Keratinocyte (primary cell): ENCODE data around the gene TSSC4. TPM values are rescaled to one million over a fixed set of nuclear protein-coding genes. Genes with fewer than 3 reads are reported as not detected.

Source experiments
- DNase-seq: peaks from one replicate; pipeline ENCODE4 v3.0.0-alpha.2; 2011; ENCODE audit warnings: low read depth, missing footprints, low spot score
- FAIRE-seq: peaks from 2 replicates; lab custom pipeline; 2011; peaks lifted over from hg19 to GRCh38; lab: Jason Lieb, UNC
- H2AFZ ChIP-seq: 2 replicates; pipeline ENCODE4 v1.6.0; 2012; ENCODE audit warnings: low read length, control low read depth, inconsistent platforms; ENCODE audit not compliant: control insufficient read depth
- H3K27ac ChIP-seq: 2 replicates; pipeline ENCODE4 v1.5.1; 2011; ENCODE audit warnings: low read length; ENCODE audit not compliant: control insufficient read depth, insufficient read depth
- H3K27me3 ChIP-seq: 3 replicates; pipeline ENCODE4 v1.6.0; 2011; ENCODE audit warnings: low read length; ENCODE audit not compliant: control insufficient read depth, insufficient read depth; ENCODE audit errors: extremely low read depth
- H3K36me3 ChIP-seq, 2 experiments: 2 replicates in 1 of 2; 3 replicates in 1 of 2; pipeline ENCODE4 v1.5.1; 2011; ENCODE audit warnings: low read length in 2 of 2, mild to moderate bottlenecking in 1 of 2; ENCODE audit not compliant: control insufficient read depth in 2 of 2, insufficient read depth in 2 of 2; ENCODE audit errors: extremely low read depth in 1 of 2
- H3K4me1 ChIP-seq: 3 replicates; pipeline ENCODE4 v1.5.1; 2011; ENCODE audit warnings: low read length; ENCODE audit not compliant: control insufficient read depth, insufficient read depth; ENCODE audit errors: extremely low read depth
- H3K4me2 ChIP-seq: 3 replicates; pipeline ENCODE4 v1.6.0; 2011; ENCODE audit warnings: low read depth, low read length; ENCODE audit not compliant: control insufficient read depth, insufficient read depth; ENCODE audit errors: extremely low read depth
- H3K4me3 ChIP-seq, 3 experiments: fragments of 200-600 bp in 1 of 3; sonication (generic) in 1 of 3; 2 replicates in 2 of 3; 3 replicates in 1 of 3; pipeline ENCODE4 v1.5.1; 2011 to 2016; ENCODE audit warnings: low read length in 3 of 3, mild to moderate bottlenecking in 3 of 3, control low read depth in 2 of 3, inconsistent platforms in 1 of 3, low read depth in 1 of 3, mixed read lengths in 1 of 3, mixed run types in 1 of 3, moderate library complexity in 1 of 3; ENCODE audit not compliant: control insufficient read depth in 2 of 3, insufficient read depth in 2 of 3; ENCODE audit errors: extremely low read depth in 1 of 3
- H3K79me2 ChIP-seq: 2 replicates; pipeline ENCODE4 v1.6.0; 2012; ENCODE audit warnings: low read length; ENCODE audit not compliant: control insufficient read depth, insufficient read depth
- H3K9ac ChIP-seq: 3 replicates; pipeline ENCODE4 v1.6.0; 2011; ENCODE audit warnings: low read length; ENCODE audit not compliant: control insufficient read depth, insufficient read depth; ENCODE audit errors: extremely low read depth
- H3K9me1 ChIP-seq: 3 replicates; pipeline ENCODE4 v1.6.0; 2011; ENCODE audit warnings: low read length; ENCODE audit not compliant: control insufficient read depth, insufficient read depth; ENCODE audit errors: extremely low read depth
- H3K9me3 ChIP-seq: 2 replicates; pipeline ENCODE4 v1.5.1; 2012; ENCODE audit warnings: low read depth, low read length; ENCODE audit not compliant: control insufficient read depth
- H4K20me1 ChIP-seq: 3 replicates; pipeline ENCODE4 v1.6.0; 2011; ENCODE audit warnings: low read length; ENCODE audit not compliant: control insufficient read depth, insufficient read depth; ENCODE audit errors: extremely low read depth
- CTCF ChIP-seq, 3 experiments: IDR thresholded peaks in 1 of 3; conservative IDR thresholded peaks in 1 of 3; optimal IDR thresholded peaks in 1 of 3; 2 replicates in 2 of 3; 3 replicates in 1 of 3; pipeline versions ENCODE3 to v1.5.1; 2011; ENCODE audit warnings: low read length in 3 of 3, mild to moderate bottlenecking in 3 of 3, moderate library complexity in 2 of 3, control low read depth in 1 of 3, inconsistent platforms in 1 of 3; ENCODE audit not compliant: insufficient read depth in 2 of 3; ENCODE audit errors: extremely low read depth in 1 of 3
- EZH2 ChIP-seq: IDR thresholded peaks from one replicate; pipeline ENCODE4 v1.6.1; 2012; ENCODE audit warnings: inconsistent platforms, mild to moderate bottlenecking, low read length, moderate library complexity
- dilution Hi-C: fragments of 300-500 bp; cut with MboI; formaldehyde crosslinking; loops from one replicate; pipeline ENCODE4 v1.7.0; 2020; ENCODE audit warnings: low sequenced_read_pairs; ENCODE audit not compliant: extremely low pct_ligation_motif_present
- polyA plus RNA-seq, 5 experiments: library from polyadenylated mRNA; depleted of rRNA in 3 of 5; stranded (reverse) in 3 of 5; stranded (forward) in 1 of 5; unstranded in 1 of 5; fragments of >200 nt; gene quantifications; 1 replicate in 1 of 5; 2 replicates in 3 of 5; 3 replicates in 1 of 5; pipeline versions ENCODE4 v1.2.1 to v1.2.3, GENCODE V29; 2011 to 2012; ENCODE audit warnings: missing spikeins in 2 of 5, low read depth in 1 of 5, low replicate concordance in 1 of 5

Gene TSSC4
- polyA plus RNA-seq, 1 donor (not counting 4 experiments of a cell fraction or from before 2014, with no cell fraction given) = 15.9 TPM

- Histone ChIP-seq H3K9me1 (no peaks in the 10 kb centered on the region), H2AFZ (no peak overlapping the region), H3K9ac (no peak overlapping the region), H3K27ac (no peak overlapping the region), H4K20me1 (no peaks in the 10 kb centered on the region), H3K27me3 (no peaks in the 10 kb centered on the region), H3K36me3 (no peaks in the 10 kb centered on the region), H3K4me2 (no peak overlapping the region), H3K4me3 (no peak overlapping the region), H3K4me1 (no peaks in the 10 kb centered on the region), H3K9me3 (no peaks in the 10 kb centered on the region), H3K79me2 (no peaks in the 10 kb centered on the region)
- no peak for DNase-seq
- TF ChIP-seq CTCF (optimal IDR thresholded peaks at IDR 0.05 in 1 of 3, IDR thresholded peaks at IDR 0.05 in 1 of 3, conservative IDR thresholded peaks at IDR 0.05 in 1 of 3; ENCODE audit: extremely low read depth in 1 of 3, insufficient read depth in 2 of 3, low read length in 3 of 3) (no peak), EZH2 (no peak)
- dilution Hi-C loops = no loop called here
- no peak for FAIRE-seq
Measured at GRCh38 chr11:2366733-2367132, 33.8 kb upstream of the TSSC4 start.

- DNase-seq = no peak
- no peak for FAIRE-seq
- no peak overlapping the region for H3K4me3 ChIP-seq
- H3K27ac ChIP-seq = no peak overlapping the region
- no peaks in the 10 kb centered on the region for H3K27me3 ChIP-seq
- H4K20me1 ChIP-seq = no peaks in the 10 kb centered on the region
- H3K79me2 ChIP-seq = no peaks in the 10 kb centered on the region
- no peak overlapping the region for H3K4me2 ChIP-seq
- H3K9me3 ChIP-seq = no peaks in the 10 kb centered on the region
- no peak overlapping the region for H2AFZ ChIP-seq
- dilution Hi-C loops = no loop called here
- TF ChIP-seq EZH2 (no peak), CTCF (optimal IDR thresholded peaks at IDR 0.05 in 1 of 3, IDR thresholded peaks at IDR 0.05 in 1 of 3, conservative IDR thresholded peaks at IDR 0.05 in 1 of 3; ENCODE audit: extremely low read depth in 1 of 3, insufficient read depth in 2 of 3, low read length in 3 of 3) (no peak)
- no peaks in the 10 kb centered on the region for H3K9me1 ChIP-seq
- no peaks in the 10 kb centered on the region for H3K36me3 ChIP-seq
- no peaks in the 10 kb centered on the region for H3K4me1 ChIP-seq
- no peak overlapping the region for H3K9ac ChIP-seq
Measured at GRCh38 chr11:2367266-2368160, 33.0 kb upstream of the TSSC4 start.
